ENCODE results near the gene LAMB1. TPM values are rescaled to one million over a fixed set of nuclear protein-coding genes. Genes with fewer than 3 reads are reported as not detected.

Gene LAMB1
- total and polyA plus RNA-seq, 12 donors = 33.3 to 145 (median 59.3) TPM

- Histone ChIP-seq H3K4me3 (no peak overlapping the region), H3K36me3 (no peaks in the 10 kb centered on the region), H3K27me3 (peaks cover 0 to 8% (median 0%) of the 10 kb centered on the region in 7 donors), H3K27ac (no peak overlapping the region), H3K9me3 (no peaks in the 10 kb centered on the region), H3K4me1 (peaks cover 0 to 1% (median 0%) of the 10 kb centered on the region in 9 donors)
- ATAC-seq (no peak), DNase-seq (no peak)
- intact Hi-C loops (cut with DNase I) = loop anchor here in 3 of 10 donors (10.0 kb wide), 1 partner anchor 261 kb away; no protein-coding TSS in a partner anchor
- WGBS, 2 donors = 70 to 75% methylated on average over 6 of the region's 6 CpGs
- TF ChIP-seq CTCF (IDR thresholded peaks at IDR 0.05) = no peak
Observed at GRCh38 chr7:107884066-107884818, 118.7 kb downstream of the LAMB1 start.

GRCh38 chr7:107882766-107883165 lies 120.2 kb downstream of the LAMB1 start:
- Histone ChIP-seq H3K4me3 (no peak overlapping the region), H3K27ac (no peak overlapping the region), H3K4me1 (peaks cover 0 to 3% (median 0%) of the 10 kb centered on the region in 9 donors), H3K9me3 (no peaks in the 10 kb centered on the region), H3K27me3 (peaks cover 0 to 8% (median 0%) of the 10 kb centered on the region in 7 donors), H3K36me3 (no peaks in the 10 kb centered on the region)
- intact Hi-C loops (cut with DNase I) = loop anchor here in 3 of 10 donors (10.0 kb wide), 1 partner anchor 262 kb away; no protein-coding TSS in a partner anchor
- DNase-seq = no peak
- 72 to 76% methylated on average over 2 of the region's 2 CpGs for WGBS, 2 donors
- no peak for TF ChIP-seq CTCF (IDR thresholded peaks at IDR 0.05)
- no peak for ATAC-seq

GRCh38 chr7:107879400-107880035 lies 123.4 kb downstream of the LAMB1 start:
- peak; percentile 33 to 83 (median 72) for TF ChIP-seq CTCF (IDR thresholded peaks at IDR 0.05)
- WGBS, 2 donors = 3 to 6% methylated on average over 3 of the region's 3 CpGs
- Histone ChIP-seq H3K4me3 (no peak overlapping the region), H3K27ac (no peak overlapping the region), H3K4me1 (peaks cover 0 to 17% (median 0%) of the 10 kb centered on the region in 9 donors), H3K36me3 (no peaks in the 10 kb centered on the region), H3K27me3 (peaks cover 0 to 4% (median 0%) of the 10 kb centered on the region in 7 donors), H3K9me3 (no peaks in the 10 kb centered on the region)
- ATAC-seq (peak; percentile 62 to 79 (median 69)), DNase-seq (no peak)
- intact Hi-C loops (cut with DNase I) = loop anchor here in 9 of 10 donors (2.0 to 10.0 kb wide), 9 partner anchors 137 to 685 kb away; partner anchors contain the start of genes CBLL1 (in 2 of the 9) and BCAP29 (in 1 of the 9)

- no peaks in the 10 kb centered on the region for H3K36me3 ChIP-seq
- no peak for TF ChIP-seq CTCF (IDR thresholded peaks at IDR 0.05)
- H3K4me1 ChIP-seq = peaks cover 0 to 18% (median 0%) of the 10 kb centered on the region in 9 donors
- intact Hi-C loops (cut with DNase I) = loop anchor here in 7 of 10 donors (2.0 to 10.0 kb wide), 9 partner anchors 136 to 684 kb away; partner anchors contain the start of genes CBLL1 (in 2 of the 7) and BCAP29 (in 1 of the 7)
- H3K4me3 ChIP-seq = no peak overlapping the region
- no peak overlapping the region for H3K27ac ChIP-seq
- no peak for ATAC-seq
- no peaks in the 10 kb centered on the region for H3K9me3 ChIP-seq
- WGBS, 2 donors = 69 to 84% methylated on average over 3 of the region's 3 CpGs
- peaks cover 0 to 4% (median 0%) of the 10 kb centered on the region in 7 donors for H3K27me3 ChIP-seq
- DNase-seq = no peak
Observed at GRCh38 chr7:107878636-107879035, 124.3 kb downstream of the LAMB1 start.
